ENCODE results near the gene AOPEP.

GRCh38 chr9:95058121-95058785 is 331.8 kb downstream of the AOPEP start:
- no peak for TF ChIP-seq POLR2AphosphoS5 (IDR thresholded peaks at IDR 0.05)
- TF ChIP-seq, protein P1, sequence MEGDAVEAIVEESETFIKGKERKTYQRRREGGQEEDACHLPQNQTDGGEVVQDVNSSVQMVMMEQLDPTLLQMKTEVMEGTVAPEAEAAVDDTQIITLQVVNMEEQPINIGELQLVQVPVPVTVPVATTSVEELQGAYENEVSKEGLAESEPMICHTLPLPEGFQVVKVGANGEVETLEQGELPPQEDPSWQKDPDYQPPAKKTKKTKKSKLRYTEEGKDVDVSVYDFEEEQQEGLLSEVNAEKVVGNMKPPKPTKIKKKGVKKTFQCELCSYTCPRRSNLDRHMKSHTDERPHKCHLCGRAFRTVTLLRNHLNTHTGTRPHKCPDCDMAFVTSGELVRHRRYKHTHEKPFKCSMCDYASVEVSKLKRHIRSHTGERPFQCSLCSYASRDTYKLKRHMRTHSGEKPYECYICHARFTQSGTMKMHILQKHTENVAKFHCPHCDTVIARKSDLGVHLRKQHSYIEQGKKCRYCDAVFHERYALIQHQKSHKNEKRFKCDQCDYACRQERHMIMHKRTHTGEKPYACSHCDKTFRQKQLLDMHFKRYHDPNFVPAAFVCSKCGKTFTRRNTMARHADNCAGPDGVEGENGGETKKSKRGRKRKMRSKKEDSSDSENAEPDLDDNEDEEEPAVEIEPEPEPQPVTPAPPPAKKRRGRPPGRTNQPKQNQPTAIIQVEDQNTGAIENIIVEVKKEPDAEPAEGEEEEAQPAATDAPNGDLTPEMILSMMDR (IDR thresholded peaks at IDR 0.05 in 8 of 11, conservative IDR thresholded peaks at IDR 0.05 in 3 of 11) = no peak

Data from spleen (tissue), 7 donors.